Bronchial epithelial cell (primary cell): ENCODE measurements around the gene JTB. TPM values are rescaled to one million over a fixed set of nuclear protein-coding genes. Genes with fewer than 3 reads are reported as not detected.
A peak's percentile ranks its signal among the peaks of the same experiment; 100 is the strongest.
"Not testable (repeated sequence)": the region's sequence is repeated elsewhere in the genome, so short reads cannot be mapped to it uniquely, and the experiment has no call there.

ENCODE experiments used
- DNase-seq: peaks from one replicate; pipeline ENCODE4 v3.0.0-alpha.2; 2010; ENCODE audit warnings: low read depth
- FAIRE-seq: peaks from 2 replicates; lab custom pipeline; 2011; peaks lifted over from hg19 to GRCh38; lab: Jason Lieb, UNC
- H3K27me3 ChIP-seq: 2 replicates; pipeline ENCODE4 v1.5.1; 2011; ENCODE audit warnings: low read length; ENCODE audit not compliant: control insufficient read depth, insufficient read depth
- H3K36me3 ChIP-seq: 2 replicates; pipeline ENCODE4 v1.5.1; 2011; ENCODE audit warnings: low read length; ENCODE audit not compliant: control insufficient read depth, insufficient read depth
- H3K4me3 ChIP-seq: 2 replicates; pipeline ENCODE4 v1.5.1; 2011; ENCODE audit warnings: mild to moderate bottlenecking, low read depth, low read length, control low read depth
- total RNA-seq: library from RNA; depleted of rRNA; stranded (reverse); fragments of >200 nt; gene quantifications from 2 replicates; pipeline ENCODE4 v1.2.1, GENCODE V29; 2014
- TF ChIP-seq, protein P1 (sequence below): IDR thresholded peaks from 2 replicates; pipeline ENCODE4 v1.5.1; 2011; ENCODE audit warnings: mild to moderate bottlenecking, moderate library complexity, low read length, control low read depth, inconsistent platforms; ENCODE audit not compliant: insufficient read depth, severe bottlenecking

The JTB gene
- total RNA-seq, 1 donor from 2014 or later: 183 TPM

DNA sequence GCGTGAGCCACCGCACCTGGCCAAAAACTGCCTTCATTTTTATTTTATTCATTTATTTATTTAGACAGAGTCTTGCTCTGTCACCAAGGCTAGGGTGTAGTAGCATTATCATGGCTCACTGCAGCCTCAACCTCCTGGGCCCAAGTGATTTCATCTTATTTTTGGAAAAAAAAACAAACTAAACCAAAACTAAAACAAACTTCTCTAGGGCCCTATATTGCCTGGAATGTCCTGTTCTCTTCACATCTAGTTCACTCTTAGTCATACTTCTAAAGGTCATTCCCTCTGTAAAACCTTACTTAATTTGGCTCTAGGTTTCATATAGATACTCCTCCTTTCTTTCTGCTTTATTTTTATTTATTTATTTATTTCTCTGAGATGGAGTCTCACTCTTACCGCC lies 28.7 kb upstream of the JTB start:
- Histone ChIP-seq H3K36me3 (no peaks in the 10 kb centered on the region), H3K4me3 (no peak overlapping the region), H3K27me3 (no peaks in the 10 kb centered on the region)
- DNase-seq (no peak), FAIRE-seq (no peak)
- TF ChIP-seq, protein P1, sequence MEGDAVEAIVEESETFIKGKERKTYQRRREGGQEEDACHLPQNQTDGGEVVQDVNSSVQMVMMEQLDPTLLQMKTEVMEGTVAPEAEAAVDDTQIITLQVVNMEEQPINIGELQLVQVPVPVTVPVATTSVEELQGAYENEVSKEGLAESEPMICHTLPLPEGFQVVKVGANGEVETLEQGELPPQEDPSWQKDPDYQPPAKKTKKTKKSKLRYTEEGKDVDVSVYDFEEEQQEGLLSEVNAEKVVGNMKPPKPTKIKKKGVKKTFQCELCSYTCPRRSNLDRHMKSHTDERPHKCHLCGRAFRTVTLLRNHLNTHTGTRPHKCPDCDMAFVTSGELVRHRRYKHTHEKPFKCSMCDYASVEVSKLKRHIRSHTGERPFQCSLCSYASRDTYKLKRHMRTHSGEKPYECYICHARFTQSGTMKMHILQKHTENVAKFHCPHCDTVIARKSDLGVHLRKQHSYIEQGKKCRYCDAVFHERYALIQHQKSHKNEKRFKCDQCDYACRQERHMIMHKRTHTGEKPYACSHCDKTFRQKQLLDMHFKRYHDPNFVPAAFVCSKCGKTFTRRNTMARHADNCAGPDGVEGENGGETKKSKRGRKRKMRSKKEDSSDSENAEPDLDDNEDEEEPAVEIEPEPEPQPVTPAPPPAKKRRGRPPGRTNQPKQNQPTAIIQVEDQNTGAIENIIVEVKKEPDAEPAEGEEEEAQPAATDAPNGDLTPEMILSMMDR: no peak

DNA sequence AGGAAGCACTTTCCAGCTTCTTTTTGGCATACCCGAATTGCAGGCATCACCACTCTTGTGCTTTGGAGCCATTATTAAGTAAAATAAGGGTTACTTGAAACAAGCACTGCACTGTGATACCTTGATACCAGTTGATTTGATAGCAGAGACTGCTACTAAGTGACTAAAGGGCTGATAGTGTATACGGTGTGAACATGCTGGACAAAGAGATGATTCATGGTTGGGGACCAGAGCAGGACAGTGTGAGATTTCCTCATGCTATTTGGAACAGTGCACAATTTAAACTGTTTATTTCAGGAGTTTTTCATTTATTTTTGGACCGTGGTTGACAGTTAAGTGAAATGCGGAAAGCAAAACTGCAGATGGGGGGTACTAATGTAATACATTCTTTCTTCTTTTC lies 22.9 kb upstream of the JTB start:
- FAIRE-seq: no peak
- no peak overlapping the region for H3K4me3 ChIP-seq
- no peaks in the 10 kb centered on the region for H3K36me3 ChIP-seq
- DNase-seq: no peak
- TF ChIP-seq, protein P1: no peak
- no peaks in the 10 kb centered on the region for H3K27me3 ChIP-seq

DNA sequence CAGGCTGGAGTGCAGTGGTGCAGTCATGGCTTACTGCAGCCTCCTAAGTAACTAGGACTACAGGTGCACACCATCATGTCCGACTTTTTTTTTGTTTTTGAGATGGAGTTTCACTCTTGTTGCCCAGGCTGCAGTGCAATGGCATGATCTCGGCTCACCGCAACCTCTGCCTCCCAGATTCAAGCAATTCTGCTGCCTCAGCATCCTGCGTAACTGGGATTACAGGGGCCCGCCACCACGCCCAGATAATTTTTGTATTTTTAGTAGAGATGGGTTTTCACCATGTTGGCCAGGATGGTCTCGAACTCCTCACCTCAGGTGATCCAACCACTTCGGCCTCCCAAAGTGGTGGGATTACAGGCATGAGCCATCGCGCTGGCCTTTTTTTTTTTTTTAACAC lies 19.4 kb upstream of the JTB start:
- H3K36me3 ChIP-seq, H3K4me3 ChIP-seq, DNase-seq, FAIRE-seq, H3K27me3 ChIP-seq: not testable (repeated sequence)

DNA sequence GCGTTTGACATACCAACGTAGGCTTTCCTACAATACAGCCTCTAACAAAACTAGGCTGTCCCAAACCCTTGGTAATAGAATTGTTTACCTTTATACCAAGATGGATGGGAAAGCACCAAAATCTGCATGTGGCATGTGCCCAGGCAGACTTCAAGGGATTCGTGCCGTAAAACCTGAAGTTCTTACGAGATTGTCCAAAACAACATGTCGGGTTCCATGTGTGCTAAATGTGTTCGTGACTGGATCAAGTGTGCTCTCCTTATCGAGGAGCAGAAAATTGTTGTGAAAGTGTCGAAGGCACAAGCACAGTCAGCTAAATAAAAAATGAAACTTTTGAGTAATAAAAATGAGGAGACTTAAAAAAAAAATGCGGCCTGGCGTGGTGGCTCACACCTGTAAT lies 18.2 kb upstream of the JTB start:
- DNase-seq (no peak), FAIRE-seq (no peak)
- H3K36me3 ChIP-seq: peaks cover 7% of the 10 kb centered on the region
- TF ChIP-seq, protein P1: no peak
- H3K27me3 ChIP-seq: no peaks in the 10 kb centered on the region
- no peak overlapping the region for H3K4me3 ChIP-seq

DNA sequence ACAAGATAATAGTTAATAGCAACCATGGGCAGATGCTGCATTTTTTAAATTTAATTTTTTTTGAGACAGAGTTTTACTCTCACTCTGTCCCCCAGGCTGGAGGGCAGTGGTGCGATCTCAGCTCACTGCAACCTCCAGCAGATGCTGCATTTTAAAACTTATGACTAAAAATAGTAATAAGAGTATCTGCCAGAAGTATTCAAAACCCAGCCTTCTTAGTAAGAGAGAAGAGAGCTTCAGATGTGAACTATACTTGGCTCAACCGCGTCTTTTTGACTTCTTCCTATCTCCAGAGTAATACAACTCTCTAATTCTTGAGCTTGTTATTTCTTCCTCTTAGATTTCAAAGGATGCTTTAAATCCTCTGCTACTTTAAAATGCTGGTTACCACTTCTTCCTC lies 17.7 kb upstream of the JTB start:
- no peak overlapping the region for H3K4me3 ChIP-seq
- DNase-seq: no peak
- no peak for FAIRE-seq
- TF ChIP-seq, protein P1: no peak
- peaks cover 7% of the 10 kb centered on the region for H3K36me3 ChIP-seq
- H3K27me3 ChIP-seq: no peaks in the 10 kb centered on the region

DNA sequence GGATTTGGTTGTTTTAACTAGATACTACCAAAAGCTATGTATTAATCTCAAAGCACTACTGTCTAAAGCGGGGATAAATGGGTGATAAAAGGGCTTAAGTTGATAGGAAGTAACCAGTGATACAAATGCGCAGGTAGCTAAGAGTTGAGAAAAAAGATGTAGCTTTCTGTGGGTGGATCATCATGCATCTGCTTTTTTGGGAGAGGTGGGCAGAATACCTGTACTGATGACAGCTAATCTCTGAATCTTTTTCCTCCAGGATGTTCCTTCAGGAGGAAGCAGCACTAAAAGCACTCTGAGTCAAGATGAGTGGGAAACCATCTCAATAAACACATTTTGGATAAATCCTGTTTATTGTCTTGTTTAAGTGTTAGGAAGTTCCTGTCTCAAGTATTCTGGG lies 14.3 kb upstream of the JTB start:
- H3K36me3 ChIP-seq: peaks cover 7% of the 10 kb centered on the region
- FAIRE-seq: no peak
- no peaks in the 10 kb centered on the region for H3K27me3 ChIP-seq
- TF ChIP-seq, protein P1: no peak
- H3K4me3 ChIP-seq: peak overlapping the region; percentile 69
- no peak for DNase-seq
